ENCODE measurements around the gene CLTC. TPM values are rescaled to one million over a fixed set of nuclear protein-coding genes. Genes with fewer than 3 reads are reported as not detected.

CLTC gene
- total and polyA plus RNA-seq, 2 of the 8 experiments (the other 6 are each of a cell fraction or from before 2014, with no cell fraction given) = 175 to 283 TPM

- no peak for TF ChIP-seq TCF12 (IDR thresholded peaks at IDR 0.05; ENCODE audit: low read depth, low read length)
- TF ChIP-seq POLR2AphosphoS5 (IDR thresholded peaks at IDR 0.05; ENCODE audit: low read depth, low read length) = no peak
- no peak for TF ChIP-seq KDM5A (IDR thresholded peaks at IDR 0.05; ENCODE audit: low read length)
- TF ChIP-seq TAF1 (IDR thresholded peaks at IDR 0.05; ENCODE audit: low read depth, low read length) = no peak
- TF ChIP-seq E2F6 (IDR thresholded peaks at IDR 0.05) = no peak
- no peak for FAIRE-seq
- Histone ChIP-seq H2AK5ac (ENCODE audit: low read depth, low read length) (no peak overlapping the region), H3K18ac (ENCODE audit: extremely low read depth, low read length) (no peak overlapping the region), H3K27me3 (replicated peaks in 1 of 4; ENCODE audit: control insufficient read depth in 3 of 4, extremely low read depth in 1 of 4, insufficient read depth in 3 of 4, low read length in 3 of 4) (no peaks in the 10 kb centered on the region), H4K8ac (ENCODE audit: extremely low read depth, insufficient read depth, low read length) (no peak overlapping the region), H4K91ac (replicated peaks; ENCODE audit: insufficient read length, low read length) (no peak overlapping the region), H3K9ac (replicated peaks in 1 of 4; ENCODE audit: extremely low read depth in 1 of 4, low read depth in 3 of 4, low read length in 3 of 4) (no peak overlapping the region), H3K56ac (replicated peaks; ENCODE audit: insufficient read length, low read depth, low read length) (no peak overlapping the region), H3K36me3 (ENCODE audit: control insufficient read depth in 2 of 4, insufficient read depth in 4 of 4, low read length in 3 of 4) (no peaks in the 10 kb centered on the region), H2AFZ (ENCODE audit: low read length) (no peak overlapping the region), H3K79me1 (ENCODE audit: low read depth, low read length) (no peaks in the 10 kb centered on the region), H4K5ac (ENCODE audit: insufficient read length, low read depth, low read length) (no peak overlapping the region), H4K20me1 (replicated peaks in 1 of 2; ENCODE audit: control insufficient read depth in 1 of 2, insufficient read depth in 2 of 2, low read length in 2 of 2) (peaks cover 6 to 9% of the 10 kb centered on the region in 2 experiments), H3K79me2 (ENCODE audit: control insufficient read depth in 1 of 2, insufficient read depth in 2 of 2, low read length in 2 of 2) (peaks cover 65 to 83% of the 10 kb centered on the region in 2 experiments), H3K14ac (ENCODE audit: insufficient read length) (no peak overlapping the region), H2BK5ac (ENCODE audit: low read depth, low read length) (no peak overlapping the region), H3K4me2 (ENCODE audit: insufficient read depth in 1 of 2, low read depth in 2 of 2, low read length in 2 of 2) (peak overlapping the region in 1 of 2 experiments; percentile 12; a peak in 3 of 4 replicates), H3K9me3 (ENCODE audit: insufficient read depth in 2 of 2, low read depth in 1 of 2, low read length in 1 of 2) (no peaks in the 10 kb centered on the region), H3K4me1 (replicated peaks in 1 of 4; ENCODE audit: control insufficient read depth in 3 of 4, insufficient read depth in 4 of 4, low read length in 3 of 4) (peaks cover 0 to 2% (median 0%) of the 10 kb centered on the region in 4 experiments; a peak in 1 of 7 replicates), H2BK20ac (ENCODE audit: low read length) (no peak overlapping the region), H3K23me2 (ENCODE audit: low read depth, low read length) (peaks cover 4% of the 10 kb centered on the region; the same call in 1 of the 2 replicates), H3K27ac (ENCODE audit: low read depth, low read length) (no peak overlapping the region), H3K23ac (ENCODE audit: insufficient read length) (no peak overlapping the region), H2BK15ac (ENCODE audit: low read length) (no peak overlapping the region), H3K4me3 (ENCODE audit: extremely low read depth in 1 of 4, insufficient read depth in 2 of 4, low read depth in 3 of 4, low read length in 4 of 4) (no peak overlapping the region), H3K4ac (replicated peaks; ENCODE audit: insufficient read length, low read depth, low read length) (no peak overlapping the region), H2BK12ac (ENCODE audit: low read depth, low read length) (no peak overlapping the region), H2BK120ac (replicated peaks; ENCODE audit: low read depth, low read length) (no peak overlapping the region)
- no peak for DNase-seq (ENCODE audit: low read depth in 1 of 2, low spot score in 2 of 2)
- ChIA-PET CTCF (ENCODE audit: partially characterized antibody) (no interaction called here), POLR2A (ENCODE audit: partially characterized antibody) (interaction anchor here (0.6 kb wide), 1 partner anchor 446 kb away, joined by 3 read pairs; no protein-coding TSS in a partner anchor)
- 88% methylated on average over 2 of the region's 2 CpGs; no CpG with 5 or more reads in 1 of the 2 experiments for WGBS, 2 experiments (ENCODE audit: extremely low coverage in 1 of 2, insufficient coverage in 1 of 2, insufficient read length in 1 of 2, insufficient replicate concordance in 2 of 2, low coverage in 1 of 2, low lambda C conversion rate in 2 of 2, missing lambda C conversion rate in 1 of 2)
These were observed 3.5 kb downstream of the CLTC start for GRCh38 chr17:59623151-59623550.

Measured in H1 (cell line).